Amniotic stem cell (primary cell): ENCODE results near the gene GATA2.

ENCODE experiments used
- DNase-seq: peaks from one replicate; lab custom pipeline; 2025; lab: John Stamatoyannopoulos, UW

The GATA2 gene

DNA sequence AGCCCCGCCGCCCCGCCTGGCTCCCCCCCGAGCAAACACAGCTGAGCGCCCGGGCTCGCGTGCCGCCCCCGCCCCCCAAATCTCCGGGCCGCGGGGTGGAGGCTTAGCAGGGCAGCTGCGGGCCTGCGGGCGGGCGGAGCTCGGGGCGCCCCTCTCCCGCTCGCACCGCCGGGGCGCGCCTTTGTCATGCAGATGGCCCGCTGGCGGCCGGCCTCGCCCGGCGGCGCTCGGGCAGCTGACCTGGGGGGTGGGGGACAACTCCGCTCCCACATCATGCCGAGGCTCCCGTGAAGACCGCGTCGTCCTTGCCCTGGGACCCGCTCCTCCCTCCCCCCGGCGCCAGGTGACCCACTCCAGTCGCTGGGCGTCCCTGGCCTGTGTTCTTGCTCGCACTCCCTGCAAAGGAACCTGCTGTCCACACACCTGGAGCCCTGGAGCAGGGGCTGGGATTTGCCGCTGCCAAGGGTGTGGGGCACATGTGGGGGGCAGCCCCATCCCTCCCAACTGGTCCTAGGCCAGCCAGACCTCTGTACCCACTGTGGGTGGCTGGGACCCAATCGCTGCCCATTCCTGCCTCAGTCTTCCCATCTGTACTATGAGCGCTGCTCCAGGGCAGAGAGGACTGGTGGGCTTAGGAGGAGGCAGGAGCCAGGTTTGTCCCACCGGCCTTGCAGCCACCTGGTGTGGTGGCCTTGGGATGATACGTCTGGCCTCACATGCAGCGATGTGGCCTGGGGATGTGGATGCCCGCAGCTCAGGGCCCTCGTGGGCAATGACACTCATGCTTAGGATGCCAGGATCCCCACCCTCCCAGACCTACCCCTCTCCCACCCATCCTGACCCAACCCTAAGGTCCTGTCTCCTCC, 59.8 kb downstream of the GATA2 start:
- no peak for DNase-seq

- DNase-seq: no peak
These were observed 60.6 kb downstream of the GATA2 start for GRCh38 chr3:128432301-128432970.

DNA sequence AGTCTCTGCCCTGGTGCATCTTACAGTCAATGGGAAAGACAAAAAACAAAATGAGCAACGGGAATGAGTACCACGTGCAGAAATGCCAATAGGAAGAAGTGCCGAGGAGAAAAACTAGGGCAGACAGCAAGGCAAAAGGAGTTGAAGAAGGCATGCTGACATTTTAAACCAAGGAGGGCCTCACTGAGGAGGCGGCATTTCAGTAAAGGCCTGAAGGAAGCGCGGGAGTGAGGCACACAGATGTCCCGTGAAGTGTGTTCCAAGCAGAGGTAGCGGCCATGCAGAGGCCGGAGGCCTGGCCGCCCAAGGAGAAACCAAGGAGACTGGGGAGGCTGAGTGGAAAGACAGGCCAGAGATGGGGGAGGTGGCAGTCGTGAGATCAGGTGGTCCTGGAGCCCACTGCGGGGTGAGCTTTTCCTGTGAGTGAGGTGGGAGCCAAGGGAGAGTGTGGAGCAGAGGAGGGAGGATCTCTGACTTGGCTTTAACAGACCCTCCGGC, 61.1 kb downstream of the GATA2 start:
- DNase-seq: no peak

DNA sequence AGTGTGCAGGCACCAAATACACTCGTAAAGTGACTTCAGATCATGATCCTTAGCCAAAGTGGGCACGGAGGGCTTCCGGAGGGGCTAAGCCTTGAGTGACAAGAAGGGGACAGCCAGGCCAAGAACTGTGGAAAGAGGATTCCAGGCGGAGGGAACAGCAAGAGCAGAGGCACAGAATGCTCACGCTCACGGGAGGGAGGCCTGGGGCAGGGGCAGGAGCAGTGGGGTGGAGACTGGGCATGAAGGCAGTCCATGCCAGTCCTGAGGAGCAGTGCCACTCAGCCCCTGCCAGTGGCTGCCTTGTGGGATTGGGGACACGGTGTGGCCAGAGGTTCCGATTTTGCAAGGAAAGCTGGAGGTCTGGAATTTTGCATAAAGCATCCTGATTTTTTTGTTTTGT, 62.3 kb downstream of the GATA2 start:
- no peak for DNase-seq

GRCh38 chr3:128430301-128430700, 62.7 kb downstream of the GATA2 start:
- DNase-seq: no peak

DNA sequence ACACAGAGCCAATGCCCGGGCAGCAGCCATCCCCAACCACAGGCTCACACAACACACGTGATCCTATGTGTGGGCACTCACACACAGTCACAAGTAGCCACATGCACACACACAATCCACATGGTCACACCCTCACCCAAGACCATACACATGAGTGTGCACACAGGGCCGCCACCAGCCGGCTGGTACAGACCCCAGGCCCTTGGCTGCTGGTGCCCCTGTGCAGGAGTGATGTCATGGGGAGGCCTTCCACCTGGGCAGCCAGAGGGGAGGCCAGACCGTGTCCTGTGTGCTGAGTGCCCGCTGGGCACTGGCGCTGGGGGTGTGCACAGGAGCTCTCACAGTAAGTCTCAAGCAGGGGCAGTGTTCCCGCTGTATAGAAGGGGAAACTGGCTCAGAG, 63.2 kb downstream of the GATA2 start:
- no peak for DNase-seq
